Uterus (tissue), 4 donors: Measurements from ENCODE around the gene TMEM129. TPM values are rescaled to one million over a fixed set of nuclear protein-coding genes. Genes with fewer than 3 reads are reported as not detected.

Experiments used
- DNase-seq, 2 donors: peaks; one replicate each; pipeline ENCODE4 v3.0.0-alpha.2; 2019 to 2020
- H3K27ac ChIP-seq, 2 donors: fragments of 200-600 bp; sonication (generic); 1 replicate in 1 of 2; 2 replicates in 1 of 2; pipeline ENCODE4 v1.5.1; 2016 to 2018
- H3K27me3 ChIP-seq, 2 donors: fragments of 200-600 bp; sonication (generic); one replicate each; pipeline ENCODE4 v1.5.1; 2018 to 2019; ENCODE audit warnings: control low read depth in 1 of 2
- H3K36me3 ChIP-seq, 2 donors: fragments of 200-600 bp; sonication (generic); one replicate each; pipeline ENCODE4 v1.5.1; 2019; ENCODE audit warnings: control low read depth in 1 of 2
- H3K4me1 ChIP-seq, 2 donors: fragments of 200-600 bp; sonication (generic); one replicate each; pipeline ENCODE4 v1.5.1; 2018 to 2019; ENCODE audit warnings: control low read depth in 1 of 2
- H3K4me3 ChIP-seq, 2 donors: fragments of 200-600 bp; sonication (generic); 1 replicate in 1 of 2; 2 replicates in 1 of 2; pipeline ENCODE4 v1.5.1; 2018 to 2019; ENCODE audit warnings: mild to moderate bottlenecking in 1 of 2
- H3K9me3 ChIP-seq, 2 donors: fragments of 200-600 bp; sonication (generic); one replicate each; pipeline ENCODE4 v1.5.1; 2019; ENCODE audit warnings: control low read depth in 1 of 2
- POLR2A ChIP-seq, 2 donors: fragments of 450-650 bp; IDR thresholded peaks; one replicate each; pipeline ENCODE4 v1.6.1; 2016; ENCODE audit warnings: antibody characterized with exemption in 2 of 2, mild to moderate bottlenecking in 1 of 2, moderate library complexity in 1 of 2
- intact Hi-C: fragments of 100-400 bp; cut with DNase I; formaldehyde crosslinking; loops from one replicate; pipeline ENCODE4 v1.15.1; 2023; ENCODE audit warnings: low total_unique reads
- total RNA-seq, 4 donors: library from RNA; depleted of rRNA in 3 of 4; stranded (reverse); fragments of >200 nt in 3 of 4; gene quantifications; one replicate each; pipeline versions ENCODE4 v1.1.0 to v1.2.4, GENCODE V29; 2014 to 2023
- TF ChIP-seq, protein P1 (sequence below), 4 experiments: fragments of 200-600 bp in 2 of 4; fragments of 450-650 bp in 2 of 4; sonication (generic) in 2 of 4; IDR thresholded peaks; one replicate each; pipeline ENCODE4 v1.5.1; 2016 to 2019; ENCODE audit warnings: antibody characterized with exemption in 4 of 4, mild to moderate bottlenecking in 2 of 4, moderate library complexity in 1 of 4
- donor health status: DM: yes; HTN: yes; CAD: no.

TMEM129 gene
- total RNA-seq, 4 donors from 2014 or later = 31.0 to 99.7 (median 42.7) TPM

DNA sequence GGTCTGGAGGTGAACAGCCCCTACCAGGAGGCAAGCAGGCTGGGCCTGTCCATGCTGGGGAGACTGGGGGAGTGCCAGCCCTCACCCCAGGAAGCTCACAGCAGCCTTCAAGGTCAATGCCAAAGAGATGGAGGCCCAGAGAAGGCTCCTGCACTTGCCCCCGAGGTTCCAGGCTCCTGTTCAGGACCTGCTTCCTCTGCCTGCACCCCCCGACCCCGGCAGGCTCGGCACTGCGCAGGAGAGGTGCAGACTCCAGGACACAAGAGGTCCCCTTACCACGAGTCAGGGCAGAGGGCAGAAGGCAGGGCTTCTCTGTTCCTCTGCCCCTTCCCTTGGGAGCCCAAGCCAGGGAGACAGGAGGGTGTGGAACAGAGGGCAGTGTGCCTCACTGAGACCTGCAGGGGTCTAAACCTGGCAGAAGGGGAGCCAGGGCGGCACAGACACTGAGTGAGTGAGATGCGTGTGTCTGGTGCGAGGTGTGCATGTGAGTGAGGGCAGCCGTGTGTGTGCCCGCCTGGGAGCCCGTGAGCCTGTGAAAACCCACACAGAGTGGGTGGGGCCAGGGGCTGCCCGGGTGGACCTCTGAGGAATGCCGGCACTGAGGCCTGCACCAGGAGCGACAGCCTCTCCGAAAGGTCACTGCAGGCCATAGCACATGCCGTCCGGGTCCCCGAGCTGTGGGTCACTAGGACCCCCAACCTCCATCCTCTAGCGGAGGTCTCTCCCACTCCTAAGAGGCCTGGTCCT lies 41.3 kb upstream of the TMEM129 start:
- no peaks in the 10 kb centered on the region for H3K36me3 ChIP-seq
- intact Hi-C loops = no loop called here
- TF ChIP-seq, protein P1, sequence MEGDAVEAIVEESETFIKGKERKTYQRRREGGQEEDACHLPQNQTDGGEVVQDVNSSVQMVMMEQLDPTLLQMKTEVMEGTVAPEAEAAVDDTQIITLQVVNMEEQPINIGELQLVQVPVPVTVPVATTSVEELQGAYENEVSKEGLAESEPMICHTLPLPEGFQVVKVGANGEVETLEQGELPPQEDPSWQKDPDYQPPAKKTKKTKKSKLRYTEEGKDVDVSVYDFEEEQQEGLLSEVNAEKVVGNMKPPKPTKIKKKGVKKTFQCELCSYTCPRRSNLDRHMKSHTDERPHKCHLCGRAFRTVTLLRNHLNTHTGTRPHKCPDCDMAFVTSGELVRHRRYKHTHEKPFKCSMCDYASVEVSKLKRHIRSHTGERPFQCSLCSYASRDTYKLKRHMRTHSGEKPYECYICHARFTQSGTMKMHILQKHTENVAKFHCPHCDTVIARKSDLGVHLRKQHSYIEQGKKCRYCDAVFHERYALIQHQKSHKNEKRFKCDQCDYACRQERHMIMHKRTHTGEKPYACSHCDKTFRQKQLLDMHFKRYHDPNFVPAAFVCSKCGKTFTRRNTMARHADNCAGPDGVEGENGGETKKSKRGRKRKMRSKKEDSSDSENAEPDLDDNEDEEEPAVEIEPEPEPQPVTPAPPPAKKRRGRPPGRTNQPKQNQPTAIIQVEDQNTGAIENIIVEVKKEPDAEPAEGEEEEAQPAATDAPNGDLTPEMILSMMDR (IDR thresholded peaks at IDR 0.05) = no peak
- TF ChIP-seq POLR2A (IDR thresholded peaks at IDR 0.05) = no peak
- no peak overlapping the region for H3K4me3 ChIP-seq
- no peak overlapping the region for H3K27ac ChIP-seq
- peaks cover 0 to 12% of the 10 kb centered on the region in 2 donors for H3K4me1 ChIP-seq
- DNase-seq = no peak
- H3K9me3 ChIP-seq = no peaks in the 10 kb centered on the region
- peaks cover 0 to 6% of the 10 kb centered on the region in 2 donors for H3K27me3 ChIP-seq

DNA sequence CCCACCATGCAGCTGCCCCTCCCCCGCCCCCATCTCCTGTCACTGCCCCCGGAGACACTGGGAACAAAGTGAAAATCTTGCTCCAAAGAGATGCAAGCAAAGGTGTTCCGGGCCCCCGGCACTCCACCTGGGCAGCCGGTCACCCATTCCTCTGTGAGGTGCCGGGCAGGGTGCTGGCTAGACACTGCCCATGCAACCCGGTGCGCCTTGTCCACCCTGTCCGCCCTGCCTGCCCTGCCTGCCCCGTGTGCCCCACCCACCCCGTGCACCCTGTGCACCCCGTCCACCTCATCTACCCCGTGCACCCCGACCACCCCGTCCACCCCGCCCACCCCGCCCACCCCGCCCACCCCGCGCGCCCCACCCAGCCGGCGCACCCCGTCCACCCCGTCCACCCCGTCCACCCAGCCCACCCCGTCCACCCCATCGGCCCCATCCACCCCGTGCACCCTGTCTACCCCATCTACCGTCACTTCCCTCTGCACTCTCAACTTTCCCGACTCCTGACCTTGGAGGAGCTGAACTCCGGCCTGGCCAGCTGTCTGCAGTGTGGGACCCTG lies 40.1 kb upstream of the TMEM129 start:
- TF ChIP-seq, protein P1 (IDR thresholded peaks at IDR 0.05) = no peak
- no peak for TF ChIP-seq POLR2A (IDR thresholded peaks at IDR 0.05)
- Histone ChIP-seq H3K4me1 (peaks cover 0 to 6% of the 10 kb centered on the region in 2 donors), H3K27me3 (no peaks in the 10 kb centered on the region), H3K27ac (no peak overlapping the region), H3K4me3 (no peak overlapping the region), H3K36me3 (no peaks in the 10 kb centered on the region), H3K9me3 (no peaks in the 10 kb centered on the region)
- no peak for DNase-seq
- intact Hi-C loops = no loop called here

DNA sequence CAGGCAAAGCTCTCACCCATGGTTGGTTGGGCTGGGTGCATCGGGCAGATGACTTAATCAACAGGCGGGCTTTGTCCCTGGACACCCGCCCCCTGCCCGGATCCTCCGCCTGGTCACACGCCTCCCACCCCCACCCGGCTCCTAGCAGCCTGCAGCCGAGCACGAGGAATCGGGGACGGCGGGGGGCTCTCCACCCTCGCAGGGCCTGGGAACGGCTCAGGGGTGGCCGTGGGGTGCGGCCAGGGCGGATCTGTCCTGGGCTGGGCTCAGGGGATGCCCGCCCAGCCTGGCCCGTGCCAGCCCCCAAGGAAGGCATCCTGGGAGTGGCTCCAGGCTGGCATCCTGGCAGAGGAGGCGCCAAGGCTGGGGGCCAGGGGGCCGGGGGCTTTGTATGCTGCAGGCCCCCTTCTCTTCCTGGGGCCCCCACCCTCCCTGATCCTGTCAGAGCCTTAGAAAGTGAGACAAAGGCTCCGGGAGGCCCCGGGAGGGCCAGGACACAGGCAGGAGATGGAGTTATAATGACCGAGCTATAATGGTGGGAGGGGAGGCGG lies 39.5 kb upstream of the TMEM129 start:
- Histone ChIP-seq H3K27ac (no peak overlapping the region), H3K9me3 (no peaks in the 10 kb centered on the region), H3K36me3 (no peaks in the 10 kb centered on the region), H3K4me1 (peaks cover 0 to 6% of the 10 kb centered on the region in 2 donors), H3K4me3 (no peak overlapping the region), H3K27me3 (no peaks in the 10 kb centered on the region)
- TF ChIP-seq POLR2A (IDR thresholded peaks at IDR 0.05) = no peak
- TF ChIP-seq, protein P1 (IDR thresholded peaks at IDR 0.05) = no peak
- no peak for DNase-seq
- intact Hi-C loops = no loop called here

DNA sequence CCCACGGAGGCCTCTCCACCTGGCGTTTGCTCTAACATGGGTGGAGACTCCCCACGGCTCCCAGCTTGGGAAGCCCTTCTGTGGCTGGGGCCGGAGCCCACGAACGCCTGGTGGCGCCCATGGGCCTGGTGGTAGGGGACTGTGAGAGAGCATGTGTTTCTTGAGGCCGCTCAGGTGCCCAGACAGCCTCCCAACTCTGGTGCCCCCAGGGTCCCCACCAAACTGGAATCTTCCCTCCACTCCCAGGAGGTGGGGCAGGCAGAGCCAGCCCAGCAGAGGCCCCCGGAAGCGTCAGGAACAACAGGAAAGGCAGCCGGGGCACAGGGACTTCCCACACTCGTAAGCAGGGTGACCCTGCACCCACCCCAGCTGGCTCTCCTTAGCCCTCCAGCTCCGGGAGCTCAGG lies 38.7 kb upstream of the TMEM129 start:
- intact Hi-C loops = no loop called here
- Histone ChIP-seq H3K4me1 (peaks cover 0 to 6% of the 10 kb centered on the region in 2 donors), H3K9me3 (no peaks in the 10 kb centered on the region), H3K4me3 (no peak overlapping the region), H3K27ac (no peak overlapping the region), H3K27me3 (no peaks in the 10 kb centered on the region), H3K36me3 (no peaks in the 10 kb centered on the region)
- no peak for DNase-seq
- no peak for TF ChIP-seq POLR2A (IDR thresholded peaks at IDR 0.05)
- TF ChIP-seq, protein P1 (IDR thresholded peaks at IDR 0.05) = no peak

DNA sequence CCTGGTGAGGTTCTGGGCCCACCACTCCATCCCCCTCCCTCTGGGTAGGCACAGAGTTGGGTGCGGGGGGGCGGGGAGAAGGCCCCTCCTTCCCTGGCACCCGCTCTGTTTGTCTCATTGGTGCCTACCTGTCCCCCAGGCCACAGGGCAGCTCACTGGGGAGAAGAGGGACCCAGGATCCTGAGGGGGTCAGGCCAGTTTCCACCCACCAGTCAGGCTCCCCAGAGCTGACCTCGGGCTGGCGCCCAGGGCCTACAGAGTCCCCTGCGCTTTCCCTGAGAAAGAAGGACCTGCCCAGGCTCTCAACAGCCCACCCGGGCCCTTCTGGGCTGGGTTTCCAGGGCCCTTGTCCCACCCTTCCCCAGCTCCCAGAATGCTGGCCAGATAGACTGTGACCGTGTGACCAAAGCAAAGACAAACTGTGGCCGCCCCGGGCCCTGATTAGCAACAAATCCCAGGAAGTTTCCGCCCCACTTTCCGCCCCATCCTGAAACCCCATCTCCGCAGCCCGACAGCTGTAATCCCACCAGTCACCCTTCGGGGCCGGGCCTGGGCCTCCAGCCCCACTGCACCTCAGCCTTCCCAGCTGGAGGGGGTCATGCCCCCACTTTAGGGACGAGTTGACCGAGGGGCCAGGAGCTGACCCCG lies 38.2 kb upstream of the TMEM129 start:
- Histone ChIP-seq H3K27me3 (no peaks in the 10 kb centered on the region), H3K9me3 (no peaks in the 10 kb centered on the region), H3K27ac (no peak overlapping the region), H3K4me3 (no peak overlapping the region), H3K36me3 (no peaks in the 10 kb centered on the region), H3K4me1 (peaks cover 0 to 6% of the 10 kb centered on the region in 2 donors)
- intact Hi-C loops = no loop called here
- no peak for DNase-seq
- TF ChIP-seq, protein P1 (IDR thresholded peaks at IDR 0.05) = no peak
- TF ChIP-seq POLR2A (IDR thresholded peaks at IDR 0.05) = no peak
